Liver (tissue), 9 donors: ENCODE measurements around the gene TBXT. TPM values are rescaled to one million over a fixed set of nuclear protein-coding genes. Genes with fewer than 3 reads are reported as not detected.

Experiments used
- DNase-seq: peaks from one replicate; pipeline ENCODE4 v3.0.0-alpha.2; 2017; ENCODE audit warnings: low spot score
- H3K27ac ChIP-seq, 2 donors: one replicate each; pipeline ENCODE4 v1.7.0; 2013; ENCODE audit warnings: inconsistent platforms in 2 of 2, low read length in 2 of 2, control low read depth in 1 of 2, low read depth in 1 of 2, mild to moderate bottlenecking in 1 of 2
- H3K27me3 ChIP-seq, 4 donors: one replicate each; pipeline versions ENCODE4 v1.6.1 to v1.7.0; 2013; ENCODE audit warnings: low read length in 3 of 4, inconsistent platforms in 1 of 4, mild to moderate bottlenecking in 1 of 4, moderate library complexity in 1 of 4; ENCODE audit not compliant: control insufficient read depth in 4 of 4, insufficient read depth in 4 of 4
- H3K36me3 ChIP-seq, 4 donors: one replicate each; pipeline versions ENCODE4 v1.6.1 to v1.7.0; 2013; ENCODE audit warnings: low read length in 3 of 4, mild to moderate bottlenecking in 3 of 4, low read depth in 1 of 4, moderate library complexity in 1 of 4; ENCODE audit not compliant: control insufficient read depth in 4 of 4, insufficient read depth in 3 of 4
- H3K4me1 ChIP-seq, 4 donors: one replicate each; pipeline versions ENCODE4 v1.6.1 to v1.7.0; 2013; ENCODE audit warnings: low read length in 3 of 4, mild to moderate bottlenecking in 3 of 4, moderate library complexity in 1 of 4; ENCODE audit not compliant: control insufficient read depth in 4 of 4, insufficient read depth in 4 of 4
- H3K4me3 ChIP-seq, 3 donors: one replicate each; pipeline versions ENCODE4 v1.6.1 to v1.7.0; 2013; ENCODE audit warnings: low read length in 3 of 3, control low read depth in 1 of 3, low read depth in 1 of 3, mild to moderate bottlenecking in 1 of 3
- H3K9ac ChIP-seq, 2 donors: one replicate each; pipeline ENCODE4 v1.7.0; 2013; ENCODE audit warnings: low read length in 2 of 2, mild to moderate bottlenecking in 2 of 2, moderate library complexity in 2 of 2, control low read depth in 1 of 2, low read depth in 1 of 2
- H3K9me3 ChIP-seq, 4 donors: one replicate each; pipeline versions ENCODE4 v1.6.1 to v1.7.0; 2013; ENCODE audit warnings: low read length in 3 of 4; ENCODE audit not compliant: control insufficient read depth in 4 of 4
- CTCF ChIP-seq: fragments of 150-350 bp; IDR thresholded peaks from 2 replicates; pipeline ENCODE4 v1.5.1; 2017; ENCODE audit warnings: improper control_type of control experiment, low read depth, low read length; ENCODE audit not compliant: missing input control
- EGR1 ChIP-seq, 2 donors: IDR thresholded peaks; 2 replicates each; pipeline ENCODE4 v1.6.1; 2016 to 2018; ENCODE audit warnings: antibody characterized with exemption in 2 of 2, low read depth in 2 of 2
- FOXA1 ChIP-seq: IDR thresholded peaks from 2 replicates; pipeline ENCODE4 v1.6.1; 2016; ENCODE audit warnings: antibody characterized with exemption
- FOXA2 ChIP-seq: IDR thresholded peaks from 2 replicates; pipeline ENCODE4 v1.6.1; 2016; ENCODE audit warnings: antibody characterized with exemption
- GABPA ChIP-seq, 2 donors: IDR thresholded peaks in 1 of 2; conservative IDR thresholded peaks in 1 of 2; 2 replicates each; pipeline ENCODE4 v1.6.1; 2016; ENCODE audit warnings: antibody characterized with exemption in 2 of 2, mild to moderate bottlenecking in 1 of 2, moderate library complexity in 1 of 2
- HNF4A ChIP-seq, 2 donors: conservative IDR thresholded peaks; 2 replicates each; pipeline ENCODE4 v1.6.1; 2016; ENCODE audit warnings: antibody characterized with exemption in 2 of 2, mild to moderate bottlenecking in 2 of 2
- HNF4G ChIP-seq: IDR thresholded peaks from 2 replicates; pipeline ENCODE4 v1.6.1; 2016; ENCODE audit warnings: antibody characterized with exemption
- JUND ChIP-seq, 2 donors: IDR thresholded peaks; 2 replicates each; pipeline ENCODE4 v1.6.1; 2016; ENCODE audit warnings: antibody characterized with exemption in 2 of 2
- MAX ChIP-seq: IDR thresholded peaks from 2 replicates; pipeline ENCODE4 v1.6.1; 2016; ENCODE audit warnings: antibody characterized with exemption
- NR2F2 ChIP-seq: IDR thresholded peaks from 2 replicates; pipeline ENCODE4 v1.6.1; 2016; ENCODE audit warnings: antibody characterized with exemption
- RAD21 ChIP-seq, 2 donors: IDR thresholded peaks; 2 replicates each; pipeline ENCODE4 v1.6.1; 2016; ENCODE audit warnings: antibody characterized with exemption in 2 of 2, mild to moderate bottlenecking in 2 of 2
- RXRA ChIP-seq, 2 donors: IDR thresholded peaks; 2 replicates each; pipeline ENCODE4 v1.6.1; 2017 to 2018; ENCODE audit warnings: antibody characterized with exemption in 2 of 2, mild to moderate bottlenecking in 1 of 2
- SP1 ChIP-seq: IDR thresholded peaks from 2 replicates; pipeline ENCODE4 v1.6.1; 2018; ENCODE audit warnings: antibody characterized with exemption, mild to moderate bottlenecking
- TAF1 ChIP-seq: conservative IDR thresholded peaks from 2 replicates; pipeline ENCODE4 v1.6.1; 2016; ENCODE audit warnings: antibody characterized with exemption, mild to moderate bottlenecking
- YY1 ChIP-seq: IDR thresholded peaks from 2 replicates; pipeline ENCODE4 v1.6.1; 2016; ENCODE audit warnings: antibody characterized with exemption, mild to moderate bottlenecking
- ZBTB33 ChIP-seq: IDR thresholded peaks from 2 replicates; pipeline ENCODE4 v1.6.1; 2016; ENCODE audit warnings: antibody characterized with exemption
- polyA plus RNA-seq, 2 donors: library from polyadenylated mRNA; stranded (reverse) in 1 of 2; unstranded in 1 of 2; fragments of 200-250 nt in 1 of 2; fragments of >200 nt in 1 of 2; fragmentation: Nextera tagmentation in 1 of 2; extraction: Ambion mirVana in 1 of 2; gene quantifications; one replicate each; pipeline versions ENCODE4 v1.2.1 to v1.2.3, GENCODE V29; 2013 to 2015
- total RNA-seq, 2 donors: library from RNA; depleted of rRNA; stranded (reverse); fragments of >200 nt; gene quantifications; one replicate each; pipeline ENCODE4 v1.2.3, GENCODE V29; 2014
- TF ChIP-seq, protein P1 (sequence below): IDR thresholded peaks from 2 replicates; pipeline ENCODE4 v1.6.1; 2016; ENCODE audit warnings: antibody characterized with exemption, mild to moderate bottlenecking
- TF ChIP-seq, protein P2 (sequence below): IDR thresholded peaks from 2 replicates; pipeline ENCODE4 v1.6.1; 2016; ENCODE audit warnings: antibody characterized with exemption
- donor health status: healthy.
- donor health status: healthy.
- donor health status: healthy.
- donor health status: healthy.
- donor health status: healthy.

TBXT gene
- total and polyA plus RNA-seq, 4 donors: not detected

- TF ChIP-seq ZBTB33: no peak
Measured at GRCh38 chr6:166119116-166119911, 48.3 kb downstream of the TBXT start (continued).

DNA sequence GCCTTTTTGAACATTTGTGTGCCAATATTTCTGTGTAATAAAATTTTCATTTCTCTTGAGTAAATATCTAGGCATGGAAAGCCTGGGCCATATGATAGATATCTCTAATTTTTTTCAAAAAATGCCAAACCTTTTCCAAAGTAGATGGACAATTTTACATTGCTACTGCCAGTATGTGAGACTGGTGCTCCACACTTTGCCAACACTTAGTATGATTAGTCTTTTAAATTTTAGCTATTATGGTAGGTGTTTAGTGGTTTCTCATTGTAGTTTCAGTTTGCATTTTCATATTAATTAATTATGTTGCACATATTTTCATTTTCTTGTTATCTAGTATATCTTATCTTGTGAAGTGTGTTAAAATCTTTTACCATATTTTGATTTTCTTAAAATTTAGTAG lies 52.0 kb downstream of the TBXT start:
- Histone ChIP-seq H3K27ac (no peak overlapping the region), H3K4me3 (no peak overlapping the region), H3K4me1 (no peaks in the 10 kb centered on the region), H3K27me3 (peaks cover 0 to 2% (median 0%) of the 10 kb centered on the region in 4 donors), H3K9ac (no peak overlapping the region), H3K9me3 (no peaks in the 10 kb centered on the region), H3K36me3 (no peaks in the 10 kb centered on the region)
- TF ChIP-seq CTCF: no peak
- no peak for TF ChIP-seq YY1
- TF ChIP-seq RXRA (IDR thresholded peaks at IDR 0.05): no peak
- no peak for TF ChIP-seq ZBTB33
- TF ChIP-seq SP1: no peak
- no peak for TF ChIP-seq HNF4A (conservative IDR thresholded peaks at IDR 0.05)
- TF ChIP-seq NR2F2: no peak
- no peak for TF ChIP-seq GABPA (IDR thresholded peaks at IDR 0.05 in 1 of 2, conservative IDR thresholded peaks at IDR 0.05 in 1 of 2)
- no peak for TF ChIP-seq RAD21 (IDR thresholded peaks at IDR 0.05)
- no peak for TF ChIP-seq HNF4G
- no peak for TF ChIP-seq FOXA1
- no peak for TF ChIP-seq FOXA2
- TF ChIP-seq TAF1: no peak
- TF ChIP-seq JUND (IDR thresholded peaks at IDR 0.05): no peak
- TF ChIP-seq, protein P1, sequence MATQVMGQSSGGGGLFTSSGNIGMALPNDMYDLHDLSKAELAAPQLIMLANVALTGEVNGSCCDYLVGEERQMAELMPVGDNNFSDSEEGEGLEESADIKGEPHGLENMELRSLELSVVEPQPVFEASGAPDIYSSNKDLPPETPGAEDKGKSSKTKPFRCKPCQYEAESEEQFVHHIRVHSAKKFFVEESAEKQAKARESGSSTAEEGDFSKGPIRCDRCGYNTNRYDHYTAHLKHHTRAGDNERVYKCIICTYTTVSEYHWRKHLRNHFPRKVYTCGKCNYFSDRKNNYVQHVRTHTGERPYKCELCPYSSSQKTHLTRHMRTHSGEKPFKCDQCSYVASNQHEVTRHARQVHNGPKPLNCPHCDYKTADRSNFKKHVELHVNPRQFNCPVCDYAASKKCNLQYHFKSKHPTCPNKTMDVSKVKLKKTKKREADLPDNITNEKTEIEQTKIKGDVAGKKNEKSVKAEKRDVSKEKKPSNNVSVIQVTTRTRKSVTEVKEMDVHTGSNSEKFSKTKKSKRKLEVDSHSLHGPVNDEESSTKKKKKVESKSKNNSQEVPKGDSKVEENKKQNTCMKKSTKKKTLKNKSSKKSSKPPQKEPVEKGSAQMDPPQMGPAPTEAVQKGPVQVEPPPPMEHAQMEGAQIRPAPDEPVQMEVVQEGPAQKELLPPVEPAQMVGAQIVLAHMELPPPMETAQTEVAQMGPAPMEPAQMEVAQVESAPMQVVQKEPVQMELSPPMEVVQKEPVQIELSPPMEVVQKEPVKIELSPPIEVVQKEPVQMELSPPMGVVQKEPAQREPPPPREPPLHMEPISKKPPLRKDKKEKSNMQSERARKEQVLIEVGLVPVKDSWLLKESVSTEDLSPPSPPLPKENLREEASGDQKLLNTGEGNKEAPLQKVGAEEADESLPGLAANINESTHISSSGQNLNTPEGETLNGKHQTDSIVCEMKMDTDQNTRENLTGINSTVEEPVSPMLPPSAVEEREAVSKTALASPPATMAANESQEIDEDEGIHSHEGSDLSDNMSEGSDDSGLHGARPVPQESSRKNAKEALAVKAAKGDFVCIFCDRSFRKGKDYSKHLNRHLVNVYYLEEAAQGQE: no peak
- TF ChIP-seq EGR1 (IDR thresholded peaks at IDR 0.05; ENCODE audit: low read depth in 2 of 2): no peak
- TF ChIP-seq MAX: no peak
- TF ChIP-seq, protein P2, sequence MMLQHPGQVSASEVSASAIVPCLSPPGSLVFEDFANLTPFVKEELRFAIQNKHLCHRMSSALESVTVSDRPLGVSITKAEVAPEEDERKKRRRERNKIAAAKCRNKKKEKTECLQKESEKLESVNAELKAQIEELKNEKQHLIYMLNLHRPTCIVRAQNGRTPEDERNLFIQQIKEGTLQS: no peak
- DNase-seq: no peak
